Measurements from ENCODE around the gene CST6. TPM values are rescaled to one million over a fixed set of nuclear protein-coding genes. Genes with fewer than 3 reads are reported as not detected.

Gene CST6
- total RNA-seq, 4 donors from 2014 or later = 1.7 TPM; not detected in 3

GRCh38 chr11:65981101-65981740 is 30.6 kb upstream of the CST6 start:
- no peak overlapping the region for H3K4me3 ChIP-seq
- ATAC-seq = no peak
- 57% methylated on average over 4 of the region's 12 CpGs; no CpG with 5 or more reads in 1 of the 2 donors for WGBS, 2 donors (ENCODE audit: low coverage in 1 of 2)
- peaks cover 0 to 16% (median 0%) of the 10 kb centered on the region in 3 donors for H3K4me1 ChIP-seq
- TF ChIP-seq CTCF (IDR thresholded peaks at IDR 0.05) (no peak), EP300 (IDR thresholded peaks at IDR 0.05) (no peak), POLR2AphosphoS5 (IDR thresholded peaks at IDR 0.05) (no peak), POLR2A (IDR thresholded peaks at IDR 0.05) (no peak)
- H3K27ac ChIP-seq = no peak overlapping the region
- H3K27me3 ChIP-seq = no peaks in the 10 kb centered on the region
- no peaks in the 10 kb centered on the region for H3K9me3 ChIP-seq
- H3K36me3 ChIP-seq = peaks cover 0 to 41% of the 10 kb centered on the region in 2 donors

GRCh38 chr11:65981972-65982823 is 29.6 kb upstream of the CST6 start:
- ATAC-seq = no peak
- H3K27me3 ChIP-seq = no peaks in the 10 kb centered on the region
- WGBS, 2 donors (ENCODE audit: low coverage in 1 of 2) = no CpG with 5 or more reads among the region's 16 CpGs
- TF ChIP-seq POLR2AphosphoS5 (IDR thresholded peaks at IDR 0.05) (no peak), CTCF (IDR thresholded peaks at IDR 0.05) (no peak)
- peaks cover 0 to 31% of the 10 kb centered on the region in 2 donors for H3K36me3 ChIP-seq
- no peak overlapping the region for H3K4me3 ChIP-seq
- H3K4me1 ChIP-seq = peaks cover 0 to 16% (median 0%) of the 10 kb centered on the region in 3 donors
- H3K27ac ChIP-seq = no peak overlapping the region
- H3K9me3 ChIP-seq = no peaks in the 10 kb centered on the region

- 56 to 72% methylated on average over 9 to 10 of the region's 22 CpGs for WGBS, 2 donors (ENCODE audit: low coverage in 1 of 2)
- peaks cover 0 to 23% of the 10 kb centered on the region in 2 donors for H3K36me3 ChIP-seq
- no peaks in the 10 kb centered on the region for H3K27me3 ChIP-seq
- no peaks in the 10 kb centered on the region for H3K9me3 ChIP-seq
- H3K27ac ChIP-seq = peak overlapping the region in 1 of 4 donors; percentile 20
- H3K4me3 ChIP-seq = no peak overlapping the region
- ATAC-seq = no peak
- peaks cover 0 to 16% (median 0%) of the 10 kb centered on the region in 3 donors for H3K4me1 ChIP-seq
- no peak for TF ChIP-seq POLR2A (IDR thresholded peaks at IDR 0.05)
- TF ChIP-seq CTCF (IDR thresholded peaks at IDR 0.05) = no peak
- no peak for TF ChIP-seq POLR2AphosphoS5 (IDR thresholded peaks at IDR 0.05)
Measured at GRCh38 chr11:65982824-65983588, 28.8 kb upstream of the CST6 start.

GRCh38 chr11:65983589-65983987 is 28.2 kb upstream of the CST6 start:
- Histone ChIP-seq H3K27ac (peak overlapping the region in 1 of 4 donors; percentile 20), H3K4me1 (peaks cover 0 to 17% (median 0%) of the 10 kb centered on the region in 3 donors), H3K4me3 (no peak overlapping the region), H3K36me3 (peaks cover 0 to 18% of the 10 kb centered on the region in 2 donors), H3K9me3 (no peaks in the 10 kb centered on the region), H3K27me3 (no peaks in the 10 kb centered on the region)
- WGBS, 2 donors (ENCODE audit: low coverage in 1 of 2) = no CpG with 5 or more reads among the region's 5 CpGs
- ATAC-seq = no peak
- TF ChIP-seq POLR2AphosphoS5 (IDR thresholded peaks at IDR 0.05) (no peak), EP300 (IDR thresholded peaks at IDR 0.05) (no peak), POLR2A (IDR thresholded peaks at IDR 0.05) (no peak), CTCF (IDR thresholded peaks at IDR 0.05) (no peak)
